Measurements from ENCODE around the gene KRTAP2-4. TPM values are rescaled to one million over a fixed set of nuclear protein-coding genes. Genes with fewer than 3 reads are reported as not detected.
"Not testable (repeated sequence)": the region's sequence is repeated elsewhere in the genome, so short reads cannot be mapped to it uniquely, and the experiment has no call there.

Gene KRTAP2-4
- total RNA-seq, 2 donors from 2014 or later = not detected

DNA sequence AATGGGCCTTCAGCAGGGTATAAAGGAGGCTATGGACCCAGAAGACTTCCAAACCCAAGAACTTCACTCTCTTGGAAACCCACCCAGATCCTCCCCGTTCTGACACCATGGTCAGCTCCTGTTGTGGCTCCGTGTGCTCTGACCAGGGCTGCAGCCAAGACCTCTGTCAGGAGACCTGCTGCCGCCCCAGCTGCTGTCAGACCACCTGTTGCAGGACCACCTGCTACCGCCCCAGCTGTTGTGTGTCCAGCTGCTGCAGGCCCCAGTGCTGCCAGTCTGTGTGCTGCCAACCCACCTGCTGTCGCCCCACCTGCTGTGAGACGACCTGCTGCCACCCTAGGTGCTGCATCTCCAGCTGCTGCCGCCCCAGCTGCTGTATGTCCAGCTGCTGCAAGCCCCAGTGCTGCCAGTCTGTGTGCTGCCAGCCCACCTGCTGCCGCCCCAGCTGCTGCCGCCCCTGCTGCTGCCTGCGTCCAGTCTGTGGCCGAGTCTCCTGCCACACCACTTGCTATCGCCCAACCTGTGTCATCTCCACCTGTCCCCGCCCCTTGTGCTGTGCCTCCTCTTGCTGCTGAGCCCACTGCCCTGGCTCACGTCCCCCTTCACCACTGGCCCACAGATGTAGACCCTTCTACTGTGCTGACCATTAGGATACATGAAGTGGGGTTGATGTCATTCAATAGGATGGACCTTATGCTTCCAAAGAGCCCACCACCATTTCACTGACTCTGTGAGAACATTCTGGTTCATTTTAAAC is 18.6 kb upstream of the KRTAP2-4 start, which contains the start of gene KRTAP4-7:
Gene KRTAP4-7 (plus strand): TSS at position 51 of the 757 bp plus-strand sequence. CDS start 57 bp downstream, at position 108.
- peaks cover 32% of the 10 kb centered on the region for H3K27me3 Mint-ChIP-seq
- H3K9me3 Mint-ChIP-seq; H3K36me3 Mint-ChIP-seq (ENCODE audit: low read depth); H3K4me1 Mint-ChIP-seq; H3K4me3 Mint-ChIP-seq; H3K27ac Mint-ChIP-seq; ATAC-seq (replicated peaks): not testable (repeated sequence)

DNA sequence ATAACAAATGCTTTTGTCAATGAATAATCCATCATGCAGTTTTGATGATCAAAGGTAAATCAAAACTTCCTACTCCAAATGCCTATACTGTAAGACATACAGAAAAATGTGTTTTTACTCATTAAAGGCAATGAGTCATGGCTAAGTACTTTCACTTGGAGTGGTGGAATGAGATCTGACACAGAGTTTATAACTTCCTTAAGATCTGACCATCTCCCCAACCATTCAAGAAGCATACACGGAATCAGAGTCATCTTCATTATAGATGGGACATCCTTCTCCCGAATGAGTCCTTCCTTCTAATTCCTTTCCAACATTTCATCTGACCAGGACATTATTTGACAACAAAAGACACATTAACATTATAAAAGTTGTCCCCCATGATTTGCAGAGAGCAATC is 17.7 kb upstream of the KRTAP2-4 start:
- H3K9me3 Mint-ChIP-seq; H3K36me3 Mint-ChIP-seq (ENCODE audit: low read depth); H3K27ac Mint-ChIP-seq; H3K4me3 Mint-ChIP-seq; H3K4me1 Mint-ChIP-seq: not testable (repeated sequence)
- ATAC-seq (replicated peaks) = peak; percentile 61
- H3K27me3 Mint-ChIP-seq = peaks cover 26% of the 10 kb centered on the region

DNA sequence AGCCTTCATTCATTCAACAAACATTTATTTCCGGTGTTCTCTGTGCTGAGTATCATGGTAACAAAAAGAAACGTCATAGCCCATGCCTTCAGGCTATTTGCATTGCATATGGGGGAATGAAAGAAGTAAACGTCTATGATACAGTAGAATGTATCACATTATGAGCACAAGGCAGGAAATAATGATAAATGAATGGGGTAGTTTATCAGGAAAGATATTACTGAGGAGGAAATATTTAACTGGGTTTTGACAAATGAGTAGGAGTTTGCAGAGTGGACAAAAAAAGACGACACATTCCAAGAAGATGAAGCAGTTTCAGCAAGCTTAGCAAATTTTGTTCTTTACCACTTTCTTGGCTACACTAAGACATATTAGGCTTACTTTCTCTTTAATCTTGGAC is 16.9 kb upstream of the KRTAP2-4 start:
- Mint-ChIP-seq H3K9me3 (no peaks in the 10 kb centered on the region), H3K4me3 (no peak overlapping the region)
- no peak for ATAC-seq (replicated peaks)

DNA sequence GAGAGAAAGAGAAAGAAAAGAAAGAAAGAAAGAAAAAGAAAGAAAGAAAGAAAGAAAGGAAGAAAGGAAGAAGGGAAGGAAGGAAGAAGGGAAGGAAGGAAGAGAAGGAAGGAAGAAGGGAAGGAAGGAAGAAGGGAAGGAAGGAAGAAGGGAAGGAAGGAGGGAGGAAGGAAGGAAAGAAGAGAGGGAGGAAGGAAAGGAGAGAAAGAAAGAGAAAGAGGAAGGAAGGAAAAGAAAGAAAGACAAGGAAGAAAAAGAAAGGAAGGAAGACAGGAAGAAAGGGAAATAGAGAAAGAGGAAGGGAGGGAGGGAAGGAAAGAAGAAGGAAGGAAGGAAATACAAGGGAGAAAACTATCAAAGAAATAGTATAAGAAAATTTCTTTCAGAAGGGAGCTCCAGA is 11.1 kb upstream of the KRTAP2-4 start:
- ATAC-seq (replicated peaks) = no peak
- no peak overlapping the region for H3K27ac Mint-ChIP-seq
- no peaks in the 10 kb centered on the region for H3K36me3 Mint-ChIP-seq (ENCODE audit: low read depth)
- peaks cover 21% of the 10 kb centered on the region for H3K27me3 Mint-ChIP-seq
- no peak overlapping the region for H3K4me3 Mint-ChIP-seq
- no peaks in the 10 kb centered on the region for H3K9me3 Mint-ChIP-seq
- H3K4me1 Mint-ChIP-seq = no peaks in the 10 kb centered on the region

More for the DNA sequence above, 16.9 kb upstream of the KRTAP2-4 start:
- no peak overlapping the region for H3K27ac Mint-ChIP-seq
- no peaks in the 10 kb centered on the region for H3K4me1 Mint-ChIP-seq
- H3K27me3 Mint-ChIP-seq = peaks cover 24% of the 10 kb centered on the region
- no peaks in the 10 kb centered on the region for H3K36me3 Mint-ChIP-seq (ENCODE audit: low read depth)

- no peaks in the 10 kb centered on the region for H3K4me1 Mint-ChIP-seq
- H3K27ac Mint-ChIP-seq = no peak overlapping the region
- no peak for ATAC-seq (replicated peaks)
- no peaks in the 10 kb centered on the region for H3K9me3 Mint-ChIP-seq
- H3K4me3 Mint-ChIP-seq = no peak overlapping the region
- peaks cover 14% of the 10 kb centered on the region for H3K27me3 Mint-ChIP-seq
- no peaks in the 10 kb centered on the region for H3K36me3 Mint-ChIP-seq (ENCODE audit: low read depth)
These were observed 8.0 kb upstream of the KRTAP2-4 start for GRCh38 chr17:41073676-41074075.

- no peak for ATAC-seq (replicated peaks)
- Mint-ChIP-seq H3K27ac (no peak overlapping the region), H3K27me3 (peaks cover 14% of the 10 kb centered on the region), H3K9me3 (no peaks in the 10 kb centered on the region), H3K36me3 (ENCODE audit: low read depth) (no peaks in the 10 kb centered on the region), H3K4me1 (no peaks in the 10 kb centered on the region), H3K4me3 (no peak overlapping the region)
These were observed 6.1 kb upstream of the KRTAP2-4 start for GRCh38 chr17:41071606-41072360.

GRCh38 chr17:41069031-41069430 is 3.4 kb upstream of the KRTAP2-4 start:
- H3K27ac Mint-ChIP-seq = no peak overlapping the region
- no peak overlapping the region for H3K4me3 Mint-ChIP-seq
- ATAC-seq (replicated peaks) = no peak
- no peaks in the 10 kb centered on the region for H3K27me3 Mint-ChIP-seq
- peaks cover 5% of the 10 kb centered on the region for H3K4me1 Mint-ChIP-seq
- no peaks in the 10 kb centered on the region for H3K9me3 Mint-ChIP-seq
- H3K36me3 Mint-ChIP-seq (ENCODE audit: low read depth) = no peaks in the 10 kb centered on the region

DNA sequence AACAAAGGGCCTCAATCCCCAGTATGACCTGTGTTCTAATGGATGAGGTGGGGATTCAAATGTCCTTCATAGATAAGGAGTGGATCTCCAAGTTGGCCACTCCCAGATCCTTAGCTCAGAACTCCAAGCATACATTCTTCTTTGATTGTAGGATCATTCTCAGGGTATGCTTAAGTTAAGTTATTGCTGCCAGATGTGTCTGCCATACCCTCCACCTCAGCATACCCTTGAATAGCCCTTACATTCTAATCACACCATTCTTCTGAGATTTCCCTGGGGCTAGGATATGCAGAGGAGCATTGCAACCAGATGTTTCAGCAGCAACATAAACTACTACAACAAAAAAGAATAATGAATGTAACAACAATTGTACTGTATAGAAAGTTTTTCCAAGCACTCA is 1.6 kb upstream of the KRTAP2-4 start:
- no peaks in the 10 kb centered on the region for H3K9me3 Mint-ChIP-seq
- peaks cover 5% of the 10 kb centered on the region for H3K4me1 Mint-ChIP-seq
- H3K36me3 Mint-ChIP-seq (ENCODE audit: low read depth) = no peaks in the 10 kb centered on the region
- H3K4me3 Mint-ChIP-seq = no peak overlapping the region
- no peak overlapping the region for H3K27ac Mint-ChIP-seq
- peaks cover 4% of the 10 kb centered on the region for H3K27me3 Mint-ChIP-seq
- ATAC-seq (replicated peaks) = no peak

GRCh38 chr17:41065016-41065689 is 526 bp downstream of the KRTAP2-4 start:
- not testable (repeated sequence) for H3K9me3 Mint-ChIP-seq; H3K4me1 Mint-ChIP-seq; H3K27ac Mint-ChIP-seq; ATAC-seq (replicated peaks); H3K4me3 Mint-ChIP-seq; H3K36me3 Mint-ChIP-seq (ENCODE audit: low read depth)
- peaks cover 20% of the 10 kb centered on the region for H3K27me3 Mint-ChIP-seq

- peaks cover 5% of the 10 kb centered on the region for H3K4me1 Mint-ChIP-seq
- no peaks in the 10 kb centered on the region for H3K36me3 Mint-ChIP-seq (ENCODE audit: low read depth)
- H3K27me3 Mint-ChIP-seq = peaks cover 23% of the 10 kb centered on the region
- no peak for ATAC-seq (replicated peaks)
- no peak overlapping the region for H3K4me3 Mint-ChIP-seq
- no peaks in the 10 kb centered on the region for H3K9me3 Mint-ChIP-seq
- H3K27ac Mint-ChIP-seq = no peak overlapping the region
These were observed 1.4 kb downstream of the KRTAP2-4 start for GRCh38 chr17:41064301-41064700.

DNA sequence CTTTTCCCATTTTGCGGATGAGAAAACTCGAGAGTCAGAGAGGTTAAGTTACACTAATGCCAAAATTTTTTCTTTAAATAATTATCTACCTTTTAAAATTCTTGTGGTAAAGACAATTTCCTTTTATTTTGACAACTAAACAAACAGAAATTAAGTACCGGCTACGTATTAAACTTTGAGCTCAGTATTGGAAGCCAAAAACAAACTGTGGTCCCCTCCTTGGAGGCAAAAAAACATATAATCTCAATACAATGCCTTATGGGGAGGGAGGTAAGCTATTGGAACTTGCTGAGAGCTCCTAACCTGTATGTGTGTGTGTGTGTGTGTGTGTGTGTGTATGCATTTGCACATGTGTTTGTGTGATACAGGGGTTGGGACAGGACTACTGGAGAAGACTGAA is 2.2 kb downstream of the KRTAP2-4 start:
- no peak for ATAC-seq (replicated peaks)
- H3K4me3 Mint-ChIP-seq = no peak overlapping the region
- no peak overlapping the region for H3K27ac Mint-ChIP-seq
- peaks cover 5% of the 10 kb centered on the region for H3K4me1 Mint-ChIP-seq
- H3K9me3 Mint-ChIP-seq = no peaks in the 10 kb centered on the region
- H3K36me3 Mint-ChIP-seq (ENCODE audit: low read depth) = no peaks in the 10 kb centered on the region
- peaks cover 31% of the 10 kb centered on the region for H3K27me3 Mint-ChIP-seq

- no peak for ATAC-seq (replicated peaks)
- Mint-ChIP-seq H3K4me3 (no peak overlapping the region), H3K9me3 (no peaks in the 10 kb centered on the region), H3K4me1 (peaks cover 5% of the 10 kb centered on the region), H3K36me3 (ENCODE audit: low read depth) (no peaks in the 10 kb centered on the region), H3K27me3 (peaks cover 40% of the 10 kb centered on the region), H3K27ac (no peak overlapping the region)
These were observed 3.7 kb downstream of the KRTAP2-4 start for GRCh38 chr17:41061964-41062363.

- H3K36me3 Mint-ChIP-seq (ENCODE audit: low read depth) = no peaks in the 10 kb centered on the region
- no peak for ATAC-seq (replicated peaks)
- no peak within 1 kb of the TSS for H3K4me3 Mint-ChIP-seq
- no peaks in the 10 kb centered on the region for H3K4me1 Mint-ChIP-seq
- H3K27me3 Mint-ChIP-seq = peaks cover 44% of the 10 kb centered on the region
- H3K9me3 Mint-ChIP-seq = no peaks in the 10 kb centered on the region
- no peak within 1 kb of the TSS for H3K27ac Mint-ChIP-seq
These were observed 5.6 kb downstream of the KRTAP2-4 start, which contains the start of gene KRTAP2-3 for GRCh38 chr17:41060052-41060604. Gene KRTAP2-3 (minus strand): TSS chr17:41060114. CDS start chr17:41060050, 64 bp downstream.

DNA sequence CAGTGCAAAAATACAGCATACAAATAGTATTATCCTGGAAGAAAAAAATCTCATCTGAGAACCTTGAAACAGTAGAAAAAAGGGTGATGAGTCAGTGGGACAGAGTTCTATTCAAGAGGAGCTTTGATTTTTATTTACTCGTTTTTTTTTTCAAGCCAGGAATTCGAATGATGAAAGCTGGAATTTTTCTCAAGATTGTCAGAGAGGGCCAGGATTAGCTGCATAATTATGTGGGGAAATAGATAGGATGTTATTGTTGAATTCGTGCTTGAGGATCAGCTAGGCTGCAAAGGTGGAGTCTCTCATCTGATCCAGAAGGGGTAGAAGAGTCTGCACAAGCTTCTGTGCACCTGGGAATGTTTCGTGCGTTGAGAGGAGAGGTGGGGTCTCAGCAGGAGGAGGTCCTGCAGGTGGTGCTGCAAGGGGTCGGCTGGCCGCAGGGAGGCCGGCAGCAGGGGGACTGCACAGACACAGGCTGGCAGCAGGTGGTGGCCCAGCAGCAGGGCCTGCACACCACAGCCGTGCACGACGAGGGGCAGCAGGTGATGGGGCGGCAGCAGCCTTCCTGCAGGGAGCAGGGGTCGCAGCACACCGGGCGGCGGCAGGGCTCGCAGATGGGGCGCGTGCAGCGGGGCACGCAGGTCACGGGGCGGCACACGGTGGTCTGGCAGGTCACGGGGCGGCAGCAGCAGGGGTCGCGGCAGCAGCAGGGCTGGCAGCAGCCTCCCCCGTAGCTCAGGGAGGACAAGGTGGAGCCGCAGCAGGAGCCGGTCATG is 6.2 kb downstream of the KRTAP2-4 start:
- peaks cover 44% of the 10 kb centered on the region for H3K27me3 Mint-ChIP-seq
- H3K9me3 Mint-ChIP-seq; H3K4me3 Mint-ChIP-seq; H3K36me3 Mint-ChIP-seq (ENCODE audit: low read depth); ATAC-seq (replicated peaks); H3K27ac Mint-ChIP-seq; H3K4me1 Mint-ChIP-seq: not testable (repeated sequence)
